Hepatic stellate cell (primary cell): Measurements from ENCODE around the gene TAF4.
"Not testable (repeated sequence)": the region's sequence is repeated elsewhere in the genome, so short reads cannot be mapped to it uniquely, and the experiment has no call there.

ENCODE experiments used
- DNase-seq: peaks from one replicate; pipeline ENCODE4 v3.0.0; 2011; ENCODE audit warnings: low spot score

The TAF4 gene

GRCh38 chr20:61948056-61948455 lies 117.6 kb downstream of the TAF4 start:
- DNase-seq = not testable (repeated sequence)

- not testable (repeated sequence) for DNase-seq
Measured at GRCh38 chr20:61945495-61945894, 120.2 kb downstream of the TAF4 start.

DNA sequence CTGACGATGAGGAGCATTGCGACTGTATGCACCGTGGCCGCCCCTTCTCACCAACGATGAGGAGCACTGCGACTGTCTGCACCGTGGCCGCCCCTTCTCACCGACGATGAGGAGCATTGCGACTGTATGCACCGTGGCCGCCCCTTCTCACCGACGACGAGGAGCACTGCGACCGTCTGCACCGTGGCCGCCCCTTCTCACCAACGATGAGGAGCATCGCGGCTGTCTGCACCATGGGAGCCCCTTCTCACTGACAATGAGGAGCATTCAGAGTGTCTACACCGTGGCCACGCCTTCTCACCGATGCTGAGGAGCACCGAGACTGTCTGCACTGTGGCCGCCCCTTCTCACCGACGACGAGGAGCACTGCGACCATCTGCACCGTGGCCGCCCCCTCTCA lies 120.7 kb downstream of the TAF4 start:
- not testable (repeated sequence) for DNase-seq

DNA sequence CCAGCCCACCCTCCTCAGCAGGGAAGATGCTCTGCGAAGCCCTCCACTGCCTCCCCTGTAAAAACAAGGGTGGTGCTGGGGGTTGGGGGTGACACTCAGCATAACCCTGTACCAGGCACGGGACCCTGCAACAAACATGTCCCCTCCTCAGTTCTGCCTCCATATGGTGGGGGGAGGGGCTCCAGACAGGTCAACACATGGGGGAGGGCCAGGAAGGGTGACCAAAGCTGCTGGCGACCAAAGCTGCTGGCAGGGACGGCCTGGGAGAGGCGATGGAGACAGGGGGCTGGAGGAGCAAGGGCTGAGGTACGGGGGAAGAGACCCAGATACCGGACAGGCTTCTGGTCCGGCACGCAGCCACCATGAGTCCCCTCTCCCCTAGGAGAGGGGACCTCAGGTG lies 123.2 kb downstream of the TAF4 start:
- DNase-seq = no peak

DNA sequence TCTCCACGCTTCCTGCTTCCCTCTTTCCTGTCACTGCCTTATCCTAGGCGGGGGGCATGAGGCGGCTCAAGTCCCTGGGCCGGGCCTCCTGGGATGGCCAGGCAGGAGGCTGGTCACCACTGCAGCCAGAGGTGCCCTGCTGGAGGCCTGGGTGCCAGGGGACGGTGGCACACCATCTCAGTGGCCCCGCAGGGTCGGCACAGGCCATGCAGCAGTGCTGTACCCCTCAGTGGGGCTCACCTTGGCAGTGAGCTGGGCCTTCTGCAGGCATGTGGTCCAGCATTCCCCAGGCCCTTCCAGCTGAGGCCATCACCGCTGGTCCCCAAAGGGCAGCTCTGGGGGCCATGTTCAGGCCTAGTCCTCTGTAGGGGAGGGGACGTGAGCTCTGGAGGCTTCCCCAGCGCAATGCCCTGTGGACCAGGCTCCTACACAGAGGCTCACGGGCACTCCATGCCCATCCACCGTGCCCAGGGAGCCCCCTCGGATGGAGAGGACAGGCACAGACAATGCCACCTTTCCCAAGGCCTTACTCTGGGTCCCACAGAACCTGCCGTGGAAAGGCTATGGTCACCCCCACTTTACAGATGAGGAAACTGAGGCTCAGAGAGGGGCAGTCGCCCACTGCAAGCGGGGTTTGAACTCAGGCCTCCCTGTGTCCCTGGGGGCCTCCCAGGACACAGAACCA lies 123.8 kb downstream of the TAF4 start:
- DNase-seq = no peak

- DNase-seq = no peak
Measured at GRCh38 chr20:61940976-61941720, 124.5 kb downstream of the TAF4 start.

GRCh38 chr20:61940491-61940890 lies 125.2 kb downstream of the TAF4 start:
- DNase-seq = no peak

GRCh38 chr20:61939691-61940360 lies 125.9 kb downstream of the TAF4 start:
- no peak for DNase-seq

DNA sequence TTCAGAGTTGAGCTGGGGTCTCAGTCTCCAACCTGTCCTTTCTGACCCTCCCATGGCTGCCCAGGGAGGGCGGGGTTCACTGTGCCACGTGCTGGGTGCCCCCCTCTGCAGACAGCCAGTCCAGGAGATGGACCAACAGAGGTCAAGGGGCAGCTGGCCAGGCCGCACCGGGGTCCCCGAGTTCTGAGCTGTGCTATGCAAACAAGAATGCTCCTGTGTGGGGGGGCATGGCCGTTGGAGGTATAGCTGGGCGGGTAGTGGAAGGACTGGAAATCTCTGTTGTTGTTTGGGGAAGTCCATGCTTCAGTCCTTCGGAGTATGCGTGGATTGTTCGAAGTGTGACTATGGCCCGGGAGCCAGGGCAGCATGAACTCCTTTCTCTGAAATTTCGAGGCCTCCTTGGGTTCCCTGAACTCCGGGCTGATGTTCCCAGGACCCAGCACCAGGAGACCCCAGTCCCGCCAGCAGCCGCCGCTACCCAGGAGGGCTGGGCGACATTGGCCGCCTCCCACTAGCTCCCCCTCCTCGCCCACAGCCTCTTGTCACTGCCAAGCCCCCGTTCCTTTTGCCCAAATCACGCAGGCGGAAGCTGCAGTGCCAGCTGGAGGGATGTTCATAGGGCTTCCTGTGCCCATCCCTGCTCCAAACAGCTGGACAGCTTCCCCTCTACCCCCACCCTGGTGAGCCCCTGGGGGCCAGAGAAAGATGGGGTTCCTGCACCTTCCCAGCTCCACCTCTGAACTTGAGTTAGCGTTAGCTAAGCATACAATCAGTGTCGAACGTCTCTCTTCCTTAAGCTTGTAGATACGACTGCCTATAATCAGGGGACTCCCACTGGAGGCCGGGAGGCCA lies 126.6 kb downstream of the TAF4 start:
- no peak for DNase-seq

DNA sequence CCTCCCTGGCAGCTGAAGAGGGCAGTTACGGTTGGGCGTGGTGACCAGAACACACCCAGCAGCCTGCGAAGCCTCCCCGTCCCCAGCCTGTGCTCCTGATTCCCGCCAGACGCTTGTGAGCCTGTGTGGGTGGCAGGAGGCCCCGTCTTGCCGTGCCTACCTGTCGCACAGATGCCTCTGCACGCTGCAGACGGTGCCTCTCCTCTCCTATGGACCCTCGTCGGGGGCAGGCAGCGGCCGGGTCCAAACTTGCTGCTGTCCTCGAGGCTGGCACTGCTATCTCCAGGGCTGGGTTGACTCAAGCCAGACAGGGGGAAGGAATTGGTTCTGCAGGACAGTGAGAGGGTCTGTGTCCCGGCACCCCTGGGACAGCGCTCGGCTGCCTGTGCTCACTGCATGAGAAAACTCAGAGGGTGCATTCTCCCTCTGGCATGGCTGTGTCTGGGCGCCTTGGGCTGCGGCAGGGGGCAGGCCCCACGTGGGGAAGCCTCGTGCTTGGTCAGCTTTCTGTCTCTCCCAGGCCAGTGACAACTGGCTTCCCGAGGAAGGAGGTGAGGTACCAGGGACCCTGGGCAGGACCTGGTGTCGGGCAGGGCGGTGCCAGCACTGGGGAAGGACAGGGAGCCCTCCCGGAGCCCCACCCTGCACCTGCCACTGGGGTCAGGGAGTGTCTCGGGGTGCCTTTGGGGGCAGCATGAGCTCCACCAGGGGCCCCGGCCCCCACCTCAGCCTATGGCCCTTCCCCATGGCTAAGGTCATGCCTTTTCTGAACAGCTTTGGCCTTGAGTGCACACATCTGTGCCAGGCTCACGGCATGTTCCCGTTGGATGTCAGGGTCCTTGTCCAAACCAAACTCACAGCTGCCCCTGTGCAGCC lies 127.5 kb downstream of the TAF4 start:
- no peak for DNase-seq

DNA sequence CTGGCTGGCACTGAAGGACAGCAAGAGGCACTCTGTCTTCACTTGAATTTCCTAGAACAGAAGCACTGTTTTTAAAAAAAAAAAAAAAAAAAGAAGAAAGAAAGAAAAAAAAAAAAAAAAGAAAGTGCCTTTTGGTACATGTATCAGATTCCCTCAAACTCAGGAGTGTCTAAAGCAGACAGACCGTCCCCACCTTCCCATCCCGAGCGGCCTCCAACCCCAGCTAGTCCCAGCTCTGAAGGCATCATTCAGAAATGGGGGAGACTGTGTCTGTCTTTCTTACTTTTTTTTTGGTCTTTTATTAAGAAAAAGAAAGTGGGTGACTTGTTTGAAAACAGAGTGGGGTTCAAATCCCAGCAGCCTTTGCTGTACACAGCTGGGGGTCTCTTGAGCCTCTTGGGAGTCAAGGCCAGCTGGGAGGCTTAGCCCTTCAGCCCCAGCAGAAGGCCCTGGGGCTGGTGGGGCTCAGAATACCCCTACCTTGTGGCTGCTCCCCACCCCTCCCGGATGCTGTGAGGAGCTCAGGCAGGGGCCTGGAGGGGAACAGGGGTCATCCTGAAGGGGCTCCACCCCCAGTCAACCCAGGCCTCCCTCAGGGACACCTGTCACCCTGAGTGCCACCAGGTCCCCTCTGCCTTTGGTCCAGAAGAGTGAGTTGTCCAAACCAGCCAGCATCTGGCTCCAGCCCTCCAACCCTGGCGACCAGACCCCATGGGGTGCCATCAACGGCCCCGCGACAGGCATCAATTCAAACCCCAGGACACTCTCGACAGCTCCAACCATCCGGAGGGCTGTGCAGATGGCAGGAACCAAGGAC lies 128.3 kb downstream of the TAF4 start:
- DNase-seq = no peak

DNA sequence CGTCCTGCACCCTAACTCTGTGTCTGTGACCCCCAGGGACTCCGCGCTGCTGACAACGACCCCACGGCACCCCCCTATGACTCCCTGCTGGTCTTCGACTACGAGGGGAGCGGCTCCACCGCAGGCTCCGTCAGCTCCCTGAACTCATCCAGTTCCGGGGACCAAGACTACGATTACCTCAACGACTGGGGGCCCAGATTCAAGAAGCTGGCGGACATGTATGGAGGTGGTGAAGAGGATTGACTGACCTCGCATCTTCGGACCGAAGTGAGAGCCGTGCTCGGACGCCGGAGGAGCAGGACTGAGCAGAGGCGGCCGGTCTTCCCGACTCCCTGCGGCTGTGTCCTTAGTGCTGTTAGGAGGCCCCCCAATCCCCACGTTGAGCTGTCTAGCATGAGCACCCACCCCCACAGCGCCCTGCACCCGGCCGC lies 129.0 kb downstream of the TAF4 start:
- DNase-seq = no peak

GRCh38 chr20:61935926-61936700 lies 129.6 kb downstream of the TAF4 start:
- no peak for DNase-seq

GRCh38 chr20:61934716-61935530 lies 130.8 kb downstream of the TAF4 start:
- DNase-seq = no peak

- DNase-seq = no peak
Measured at GRCh38 chr20:61933951-61934715, 131.5 kb downstream of the TAF4 start.

DNA sequence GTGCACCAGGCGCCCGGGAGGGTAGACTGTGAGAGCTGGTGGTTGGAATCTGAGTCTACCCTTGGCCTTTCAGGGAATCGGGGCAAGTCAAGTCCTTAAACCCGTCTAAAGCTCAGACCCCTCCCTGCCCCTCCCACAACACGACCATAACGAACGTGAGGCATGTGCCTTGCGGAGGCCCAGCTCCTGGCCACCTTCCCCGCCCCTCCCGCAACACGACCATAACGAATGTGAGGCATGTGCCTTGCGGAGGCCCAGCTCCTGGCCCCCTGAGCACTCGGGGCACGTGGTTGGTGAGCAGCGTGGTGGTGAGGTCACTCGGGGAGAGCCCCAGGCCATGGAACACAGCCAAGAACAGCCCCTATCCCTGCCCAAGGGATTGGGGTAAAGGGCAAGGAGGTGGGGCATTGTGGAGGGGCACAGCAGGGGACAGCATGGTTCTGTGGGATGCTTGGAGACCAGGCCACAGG lies 132.2 kb downstream of the TAF4 start:
- no peak for DNase-seq

GRCh38 chr20:61932711-61933480 lies 132.8 kb downstream of the TAF4 start:
- no peak for DNase-seq
